Small intestine (tissue), 7 donors: ENCODE data around the gene TIMM10B. TPM values are rescaled to one million over a fixed set of nuclear protein-coding genes. Genes with fewer than 3 reads are reported as not detected.

Source experiments
- DNase-seq, 2 donors: peaks; one replicate each; pipeline versions ENCODE4 v3.0.0 to v3.0.0-alpha.2; 2013
- FAIRE-seq: peaks from 2 replicates; lab custom pipeline; 2012; peaks lifted over from hg19 to GRCh38; lab: Jason Lieb, UNC
- H3K27ac ChIP-seq, 3 donors: one replicate each; pipeline ENCODE4 v1.5.1; 2013; ENCODE audit warnings: low read length in 2 of 3, mild to moderate bottlenecking in 2 of 3, control low read depth in 1 of 3, inconsistent platforms in 1 of 3, low read depth in 1 of 3, moderate library complexity in 1 of 3
- H3K27me3 ChIP-seq, 3 donors: one replicate each; pipeline ENCODE4 v1.6.1; 2013; ENCODE audit warnings: low read length in 3 of 3, inconsistent platforms in 1 of 3; ENCODE audit not compliant: control insufficient read depth in 3 of 3, insufficient read depth in 3 of 3
- H3K36me3 ChIP-seq, 3 donors: one replicate each; pipeline ENCODE4 v1.6.1; 2013; ENCODE audit warnings: low read length in 3 of 3, inconsistent platforms in 1 of 3, low read depth in 1 of 3, mild to moderate bottlenecking in 1 of 3, moderate library complexity in 1 of 3; ENCODE audit not compliant: control insufficient read depth in 3 of 3, insufficient read depth in 2 of 3
- H3K4me1 ChIP-seq, 3 donors: one replicate each; pipeline ENCODE4 v1.6.1; 2013; ENCODE audit warnings: low read length in 2 of 3, inconsistent platforms in 1 of 3, low read depth in 1 of 3, mild to moderate bottlenecking in 1 of 3, moderate library complexity in 1 of 3; ENCODE audit not compliant: control insufficient read depth in 3 of 3, insufficient read depth in 2 of 3
- H3K4me3 ChIP-seq, 3 donors: one replicate each; pipeline ENCODE4 v1.5.1; 2013; ENCODE audit warnings: low read length in 3 of 3, control low read depth in 1 of 3, inconsistent platforms in 1 of 3, low read depth in 1 of 3, mild to moderate bottlenecking in 1 of 3, moderate library complexity in 1 of 3
- H3K9me3 ChIP-seq, 2 donors: one replicate each; pipeline ENCODE4 v1.6.1; 2013; ENCODE audit warnings: low read depth in 1 of 2, low read length in 1 of 2; ENCODE audit not compliant: control insufficient read depth in 2 of 2, insufficient read depth in 1 of 2
- WGBS, 3 donors: extraction: QIAGEN DNeasy Blood & Tissue Kit; methylation state at CpG; one replicate each; pipeline ENCODE4 v1.1.7; 2013; 5-methylcytosine and 5-hydroxymethylcytosine counted together
- polyA plus RNA-seq, 4 donors: library from polyadenylated mRNA; stranded (reverse) in 3 of 4; unstranded in 1 of 4; fragments of 200-250 nt in 3 of 4; fragments of 120-200 nt in 1 of 4; gene quantifications; one replicate each; pipeline versions ENCODE4 v1.2.1 to v1.2.3, GENCODE V29; 2013
- donor health status: healthy with polysubstance abuse.
- donor health status: control.
- donor health status: control.
- donor health status: Bipolar disorder and iron deficiency.
- donor health status: healthy.

TIMM10B gene
- polyA plus RNA-seq, 4 donors: 15.9 to 47.1 (median 23.9) TPM

GRCh38 chr11:6457581-6458320 lies 23.6 kb upstream of the TIMM10B start:
- DNase-seq (no peak), FAIRE-seq (no peak)
- H3K9me3 ChIP-seq: no peaks in the 10 kb centered on the region
- peaks cover 6 to 63% (median 22%) of the 10 kb centered on the region in 3 donors for H3K36me3 ChIP-seq
- WGBS, 3 donors: 93 to 94% (median 93%) methylated on average over 26 of the region's 26 CpGs
- peak overlapping the region in 1 of 3 donors; percentile 46 for H3K27ac ChIP-seq
- no peak overlapping the region for H3K4me3 ChIP-seq
- peaks cover 0 to 26% (median 4%) of the 10 kb centered on the region in 3 donors for H3K4me1 ChIP-seq
- H3K27me3 ChIP-seq: no peaks in the 10 kb centered on the region

GRCh38 chr11:6458352-6459098 lies 22.8 kb upstream of the TIMM10B start:
- WGBS, 3 donors: 65 to 82% (median 80%) methylated on average over 2 of the region's 2 CpGs
- Histone ChIP-seq H3K27ac (peak overlapping the region in 1 of 3 donors; percentile 46), H3K27me3 (no peaks in the 10 kb centered on the region), H3K4me3 (no peak overlapping the region), H3K4me1 (peaks cover 0 to 26% (median 4%) of the 10 kb centered on the region in 3 donors), H3K36me3 (peaks cover 6 to 67% (median 23%) of the 10 kb centered on the region in 3 donors), H3K9me3 (no peaks in the 10 kb centered on the region)
- FAIRE-seq: no peak
- DNase-seq: no peak

GRCh38 chr11:6459099-6459450 lies 22.2 kb upstream of the TIMM10B start:
- Histone ChIP-seq H3K9me3 (no peaks in the 10 kb centered on the region), H3K27me3 (no peaks in the 10 kb centered on the region), H3K27ac (peak overlapping the region in 2 of 3 donors; percentile 67 to 81), H3K4me1 (peaks cover 0 to 26% (median 4%) of the 10 kb centered on the region in 3 donors), H3K36me3 (peaks cover 6 to 68% (median 27%) of the 10 kb centered on the region in 3 donors), H3K4me3 (no peak overlapping the region)
- DNase-seq (peak; percentile 81 to 86), FAIRE-seq (no peak)
- 10 to 59% (median 27%) methylated on average over 1 of the region's 1 CpG for WGBS, 3 donors

- Histone ChIP-seq H3K36me3 (peaks cover 0 to 14% (median under 1%) of the 10 kb centered on the region in 3 donors), H3K4me1 (peaks cover 6 to 33% (median 10%) of the 10 kb centered on the region in 3 donors), H3K9me3 (no peaks in the 10 kb centered on the region), H3K4me3 (no peak overlapping the region), H3K27me3 (no peaks in the 10 kb centered on the region), H3K27ac (peak overlapping the region; percentile 56 to 82 (median 70))
- WGBS, 3 donors: 31 to 67% (median 48%) methylated on average over 6 of the region's 6 CpGs
- FAIRE-seq: no peak
- peak; percentile 79 to 90 for DNase-seq
These were observed 12.4 kb upstream of the TIMM10B start for GRCh38 chr11:6468712-6469495.

GRCh38 chr11:6469599-6469998 lies 11.7 kb upstream of the TIMM10B start:
- H3K27ac ChIP-seq: peak overlapping the region; percentile 50 to 82 (median 70)
- H3K27me3 ChIP-seq: no peaks in the 10 kb centered on the region
- WGBS, 3 donors: 16 to 68% (median 46%) methylated on average over 1 of the region's 1 CpG
- no peak for FAIRE-seq
- H3K4me1 ChIP-seq: peaks cover 6 to 38% (median 10%) of the 10 kb centered on the region in 3 donors
- H3K36me3 ChIP-seq: peaks cover 0 to 10% (median 0%) of the 10 kb centered on the region in 3 donors
- H3K4me3 ChIP-seq: no peak overlapping the region
- no peaks in the 10 kb centered on the region for H3K9me3 ChIP-seq
- peak in 1 of 2 donors; percentile 82 for DNase-seq

- WGBS, 3 donors: 46 to 70% (median 55%) methylated on average over 1 of the region's 1 CpG
- Histone ChIP-seq H3K36me3 (peaks cover 0 to 19% (median 2%) of the 10 kb centered on the region in 3 donors), H3K27ac (no peak overlapping the region), H3K4me1 (peaks cover 4 to 45% (median 13%) of the 10 kb centered on the region in 3 donors), H3K9me3 (no peaks in the 10 kb centered on the region), H3K4me3 (peak overlapping the region; percentile 59 to 94 (median 60)), H3K27me3 (no peaks in the 10 kb centered on the region)
- no peak for FAIRE-seq
- no peak for DNase-seq
These were observed 8.4 kb upstream of the TIMM10B start for GRCh38 chr11:6472934-6473333.

- Histone ChIP-seq H3K4me1 (peaks cover 4 to 42% (median 13%) of the 10 kb centered on the region in 3 donors), H3K4me3 (peak within 1 kb of the TSS; percentile 59 to 94 (median 60)), H3K36me3 (peaks cover 0 to 27% (median 2%) of the 10 kb centered on the region in 3 donors), H3K27ac (peak within 1 kb of the TSS; percentile 86 to 95 (median 94)), H3K27me3 (no peaks in the 10 kb centered on the region), H3K9me3 (no peaks in the 10 kb centered on the region)
- WGBS, 3 donors: 1 to 2% (median 2%) methylated on average over 38 to 87 of the region's 87 CpGs
- no peak for FAIRE-seq
- DNase-seq: peak; percentile 89 to 93
These were observed 7.6 kb upstream of the TIMM10B start, which contains the start of gene TRIM3 for GRCh38 chr11:6473451-6474412. TRIM3 (minus strand) TSS chr11:6473941; CDS start chr11:6465695, 8,246 bp downstream.
